ENCODE measurements around the gene ACTRT3. TPM values are rescaled to one million over a fixed set of nuclear protein-coding genes. Genes with fewer than 3 reads are reported as not detected.

The ACTRT3 gene
- total RNA-seq, 1 donor from 2014 or later = 5.7 TPM

DNA sequence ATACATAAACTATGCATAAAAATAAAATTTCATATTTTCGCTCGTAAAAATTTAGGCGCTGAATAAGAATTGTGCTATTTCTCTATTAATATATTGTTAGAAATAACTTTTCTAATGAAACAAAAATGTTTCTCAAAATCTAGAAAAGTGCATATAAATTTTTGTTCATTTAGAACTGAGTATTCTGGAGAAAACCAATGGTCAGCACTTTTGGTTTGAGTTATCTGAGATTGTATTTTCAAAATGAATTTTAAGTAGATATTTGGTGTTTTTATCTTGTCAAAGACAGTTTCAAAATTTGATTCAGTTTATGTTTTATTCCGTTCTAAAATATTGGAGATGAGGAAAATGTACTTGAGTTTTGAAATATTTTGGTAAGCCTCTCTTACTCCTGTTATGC lies 17.8 kb upstream of the ACTRT3 start:
- Mint-ChIP-seq H3K27ac (ENCODE audit: unreplicated experiment) (no peak overlapping the region), H3K9me3 (ENCODE audit: low read depth) (no peaks in the 10 kb centered on the region), H3K27me3 (ENCODE audit: low read depth) (no peaks in the 10 kb centered on the region), H3K4me3 (ENCODE audit: unreplicated experiment) (no peak overlapping the region), H3K36me3 (ENCODE audit: low read depth) (peaks cover 14% of the 10 kb centered on the region), H3K4me1 (ENCODE audit: low read depth) (no peaks in the 10 kb centered on the region)
- TF ChIP-seq, protein P1, sequence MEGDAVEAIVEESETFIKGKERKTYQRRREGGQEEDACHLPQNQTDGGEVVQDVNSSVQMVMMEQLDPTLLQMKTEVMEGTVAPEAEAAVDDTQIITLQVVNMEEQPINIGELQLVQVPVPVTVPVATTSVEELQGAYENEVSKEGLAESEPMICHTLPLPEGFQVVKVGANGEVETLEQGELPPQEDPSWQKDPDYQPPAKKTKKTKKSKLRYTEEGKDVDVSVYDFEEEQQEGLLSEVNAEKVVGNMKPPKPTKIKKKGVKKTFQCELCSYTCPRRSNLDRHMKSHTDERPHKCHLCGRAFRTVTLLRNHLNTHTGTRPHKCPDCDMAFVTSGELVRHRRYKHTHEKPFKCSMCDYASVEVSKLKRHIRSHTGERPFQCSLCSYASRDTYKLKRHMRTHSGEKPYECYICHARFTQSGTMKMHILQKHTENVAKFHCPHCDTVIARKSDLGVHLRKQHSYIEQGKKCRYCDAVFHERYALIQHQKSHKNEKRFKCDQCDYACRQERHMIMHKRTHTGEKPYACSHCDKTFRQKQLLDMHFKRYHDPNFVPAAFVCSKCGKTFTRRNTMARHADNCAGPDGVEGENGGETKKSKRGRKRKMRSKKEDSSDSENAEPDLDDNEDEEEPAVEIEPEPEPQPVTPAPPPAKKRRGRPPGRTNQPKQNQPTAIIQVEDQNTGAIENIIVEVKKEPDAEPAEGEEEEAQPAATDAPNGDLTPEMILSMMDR (IDR thresholded peaks at IDR 0.05) = no peak
- DNase-seq (ENCODE audit: low spot score) = no peak

DNA sequence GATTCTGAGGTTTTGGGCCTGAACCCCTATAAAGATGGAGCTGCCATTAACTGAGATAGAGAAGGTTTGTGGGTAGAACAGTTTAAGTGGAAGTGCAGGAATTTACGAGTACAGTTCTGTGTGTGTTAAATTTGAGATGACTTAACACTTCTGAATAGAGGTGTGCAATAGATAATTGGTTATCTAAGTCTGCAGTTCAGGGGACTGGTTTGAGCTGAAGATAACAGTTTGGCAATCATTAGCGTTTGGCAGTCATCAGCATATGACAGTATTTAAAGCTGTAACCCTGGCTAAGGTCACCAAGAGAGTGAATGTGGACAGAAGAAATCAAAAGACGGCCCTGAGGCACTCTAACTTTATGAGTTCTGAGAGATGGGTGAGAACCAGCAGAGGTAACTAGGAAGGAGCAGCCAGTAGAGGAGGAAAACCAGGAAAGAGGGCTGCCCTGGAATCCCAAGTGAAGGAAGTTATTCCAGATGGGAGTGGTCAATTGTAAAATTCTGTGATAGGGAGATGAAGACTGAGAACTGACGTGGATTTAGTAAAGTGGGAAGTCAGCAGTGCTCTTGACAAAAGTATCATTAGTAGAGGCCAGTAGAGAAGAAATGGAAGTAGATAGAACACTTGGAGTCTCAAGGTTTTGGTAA lies 12.0 kb upstream of the ACTRT3 start:
- Mint-ChIP-seq H3K9me3 (ENCODE audit: low read depth) (no peaks in the 10 kb centered on the region), H3K27me3 (ENCODE audit: low read depth) (no peaks in the 10 kb centered on the region), H3K4me3 (ENCODE audit: unreplicated experiment) (no peak overlapping the region), H3K27ac (ENCODE audit: unreplicated experiment) (no peak overlapping the region), H3K4me1 (ENCODE audit: low read depth) (peaks cover 5% of the 10 kb centered on the region), H3K36me3 (ENCODE audit: low read depth) (peaks cover 41% of the 10 kb centered on the region)
- DNase-seq (ENCODE audit: low spot score) = no peak
- TF ChIP-seq, protein P1 (IDR thresholded peaks at IDR 0.05) = no peak

DNA sequence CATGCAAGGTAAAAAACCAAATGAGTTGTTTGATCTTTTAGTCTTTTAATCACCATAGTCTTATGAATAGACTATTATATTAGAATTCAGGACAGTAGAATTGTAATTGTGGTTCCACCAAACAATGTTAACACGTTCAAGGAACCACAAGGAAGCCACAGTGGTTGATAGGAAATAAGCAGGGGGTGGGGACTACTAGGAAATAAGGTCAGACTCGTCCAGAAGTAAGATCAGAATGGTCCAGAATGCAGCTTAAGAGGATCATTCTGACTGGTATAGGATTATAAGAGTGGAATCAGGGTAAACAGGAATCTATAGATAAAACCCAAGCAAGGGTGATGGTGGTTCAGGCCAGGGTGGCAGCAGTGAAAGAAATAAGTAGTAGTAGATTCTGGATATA lies 11.4 kb upstream of the ACTRT3 start:
- Mint-ChIP-seq H3K27ac (ENCODE audit: unreplicated experiment) (no peak overlapping the region), H3K27me3 (ENCODE audit: low read depth) (no peaks in the 10 kb centered on the region), H3K4me3 (ENCODE audit: unreplicated experiment) (no peak overlapping the region), H3K9me3 (ENCODE audit: low read depth) (no peaks in the 10 kb centered on the region), H3K36me3 (ENCODE audit: low read depth) (peaks cover 36% of the 10 kb centered on the region), H3K4me1 (ENCODE audit: low read depth) (peaks cover 5% of the 10 kb centered on the region)
- no peak for DNase-seq (ENCODE audit: low spot score)
- TF ChIP-seq, protein P1 (IDR thresholded peaks at IDR 0.05) = no peak

DNA sequence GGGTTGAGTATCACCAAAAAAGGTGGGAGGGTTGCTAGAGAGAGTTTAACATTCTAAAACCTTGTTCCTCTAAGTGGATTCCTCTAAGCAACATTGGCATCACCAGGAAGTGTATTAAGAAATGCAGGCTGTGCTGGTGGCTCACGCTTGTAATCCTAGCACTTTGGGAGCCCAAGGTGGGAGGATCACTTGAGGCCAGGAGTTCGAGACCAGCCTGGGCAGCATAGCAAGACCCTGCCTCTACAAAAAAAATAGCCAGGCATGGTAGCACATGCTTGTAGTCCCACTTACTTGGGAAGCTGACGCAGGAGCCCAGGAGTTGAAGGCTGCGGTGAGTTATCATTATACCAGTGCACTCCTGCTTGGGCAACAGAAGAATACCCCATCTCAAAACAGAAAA lies 8.5 kb upstream of the ACTRT3 start:
- Mint-ChIP-seq H3K27ac (ENCODE audit: unreplicated experiment) (no peak overlapping the region), H3K27me3 (ENCODE audit: low read depth) (no peaks in the 10 kb centered on the region), H3K36me3 (ENCODE audit: low read depth) (peaks cover 34% of the 10 kb centered on the region), H3K4me3 (ENCODE audit: unreplicated experiment) (no peak overlapping the region), H3K4me1 (ENCODE audit: low read depth) (peaks cover 24% of the 10 kb centered on the region), H3K9me3 (ENCODE audit: low read depth) (no peaks in the 10 kb centered on the region)
- no peak for DNase-seq (ENCODE audit: low spot score)
- TF ChIP-seq, protein P1 (IDR thresholded peaks at IDR 0.05) = no peak

DNA sequence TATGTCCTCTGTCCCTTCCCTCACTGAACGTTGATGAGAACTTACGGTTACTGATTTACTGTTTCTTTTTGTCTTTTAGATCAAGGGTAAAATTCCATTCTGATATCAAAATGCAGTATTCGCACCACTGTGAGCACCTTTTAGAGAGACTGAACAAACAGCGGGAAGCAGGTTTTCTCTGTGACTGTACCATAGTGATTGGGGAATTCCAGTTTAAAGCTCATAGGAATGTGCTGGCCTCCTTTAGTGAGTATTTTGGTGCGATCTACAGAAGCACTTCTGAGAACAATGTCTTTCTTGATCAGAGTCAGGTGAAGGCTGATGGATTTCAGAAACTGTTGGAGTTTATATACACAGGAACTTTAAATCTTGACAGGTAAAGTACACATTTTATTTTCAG lies 4.8 kb upstream of the ACTRT3 start:
- no peak for DNase-seq (ENCODE audit: low spot score)
- H3K27ac Mint-ChIP-seq (ENCODE audit: unreplicated experiment) = peak overlapping the region; percentile 100

More for the DNA sequence above, 4.8 kb upstream of the ACTRT3 start:
- TF ChIP-seq, protein P1 (IDR thresholded peaks at IDR 0.05) = no peak
- no peaks in the 10 kb centered on the region for H3K27me3 Mint-ChIP-seq (ENCODE audit: low read depth)
- peaks cover 28% of the 10 kb centered on the region for H3K4me1 Mint-ChIP-seq (ENCODE audit: low read depth)
- H3K4me3 Mint-ChIP-seq (ENCODE audit: unreplicated experiment) = peak overlapping the region; percentile 98
- no peaks in the 10 kb centered on the region for H3K9me3 Mint-ChIP-seq (ENCODE audit: low read depth)
- peaks cover 16% of the 10 kb centered on the region for H3K36me3 Mint-ChIP-seq (ENCODE audit: low read depth)
